ENCODE results near the gene NSD1. TPM values are rescaled to one million over a fixed set of nuclear protein-coding genes. Genes with fewer than 3 reads are reported as not detected.

The NSD1 gene
- total and polyA plus RNA-seq, 2 of the 8 experiments (the other 6 are each of a cell fraction or from before 2014, with no cell fraction given) = 22.8 to 168 TPM

- Histone ChIP-seq H3K27me3 (replicated peaks in 1 of 4; ENCODE audit: control insufficient read depth in 3 of 4, extremely low read depth in 1 of 4, insufficient read depth in 3 of 4, low read length in 3 of 4) (no peaks in the 10 kb centered on the region), H4K20me1 (replicated peaks in 1 of 2; ENCODE audit: control insufficient read depth in 1 of 2, insufficient read depth in 2 of 2, low read length in 2 of 2) (no peaks in the 10 kb centered on the region), H3K18ac (ENCODE audit: extremely low read depth, low read length) (no peak overlapping the region), H4K5ac (ENCODE audit: insufficient read length, low read depth, low read length) (no peak overlapping the region), H4K8ac (ENCODE audit: extremely low read depth, insufficient read depth, low read length) (no peak overlapping the region), H3K4ac (replicated peaks; ENCODE audit: insufficient read length, low read depth, low read length) (no peak overlapping the region), H3K9ac (replicated peaks in 1 of 4; ENCODE audit: extremely low read depth in 1 of 4, low read depth in 3 of 4, low read length in 3 of 4) (no peak overlapping the region), H3K27ac (ENCODE audit: low read depth, low read length) (no peak overlapping the region), H3K14ac (ENCODE audit: insufficient read length) (no peak overlapping the region), H2BK15ac (ENCODE audit: low read length) (no peak overlapping the region), H3K4me1 (replicated peaks in 1 of 4; ENCODE audit: control insufficient read depth in 3 of 4, insufficient read depth in 4 of 4, low read length in 3 of 4) (no peaks in the 10 kb centered on the region), H4K91ac (replicated peaks; ENCODE audit: insufficient read length, low read length) (no peak overlapping the region), H2BK20ac (ENCODE audit: low read length) (no peak overlapping the region), H3K9me3 (ENCODE audit: insufficient read depth in 2 of 2, low read depth in 1 of 2, low read length in 1 of 2) (no peaks in the 10 kb centered on the region), H2BK12ac (ENCODE audit: low read depth, low read length) (no peak overlapping the region), H3K79me1 (ENCODE audit: low read depth, low read length) (0 out of 2 replicates have a peak, but pooled peaks cover 2% of the 10 kb centered on the region), H2BK120ac (replicated peaks; ENCODE audit: low read depth, low read length) (no peak overlapping the region), H2AFZ (ENCODE audit: low read length) (no peak overlapping the region), H3K36me3 (ENCODE audit: control insufficient read depth in 2 of 4, insufficient read depth in 4 of 4, low read length in 3 of 4) (peaks cover 21 to 80% (median 54%) of the 10 kb centered on the region in 4 experiments), H2BK5ac (ENCODE audit: low read depth, low read length) (no peak overlapping the region), H3K4me3 (ENCODE audit: extremely low read depth in 1 of 4, insufficient read depth in 2 of 4, low read depth in 3 of 4, low read length in 4 of 4) (no peak overlapping the region), H2AK5ac (ENCODE audit: low read depth, low read length) (no peak overlapping the region), H3K56ac (replicated peaks; ENCODE audit: insufficient read length, low read depth, low read length) (no peak overlapping the region), H3K4me2 (ENCODE audit: insufficient read depth in 1 of 2, low read depth in 2 of 2, low read length in 2 of 2) (no peak overlapping the region), H3K79me2 (ENCODE audit: control insufficient read depth in 1 of 2, insufficient read depth in 2 of 2, low read length in 2 of 2) (no peaks in the 10 kb centered on the region; a peak in 1 of 4 replicates), H3K23me2 (ENCODE audit: low read depth, low read length) (no peaks in the 10 kb centered on the region), H3K23ac (ENCODE audit: insufficient read length) (no peak overlapping the region)
- 100% methylated on average over 1 of the region's 1 CpG; no CpG with 5 or more reads in 1 of the 2 experiments for WGBS, 2 experiments (ENCODE audit: extremely low coverage in 1 of 2, insufficient coverage in 1 of 2, insufficient read length in 1 of 2, insufficient replicate concordance in 2 of 2, low coverage in 1 of 2, low lambda C conversion rate in 2 of 2, missing lambda C conversion rate in 1 of 2)
- POLR2A ChIA-PET (ENCODE audit: partially characterized antibody) = interaction anchor here (0.9 to 1.8 kb wide), 2 partner anchors 9 to 22 kb away, joined by 5 to 8 read pairs; no protein-coding TSS in a partner anchor
- no peak for FAIRE-seq
- no peak for DNase-seq (ENCODE audit: low read depth in 1 of 2, low spot score in 2 of 2)
- CTCF ChIA-PET (ENCODE audit: partially characterized antibody) = interaction anchor here (0.9 to 1.3 kb wide), 3 partner anchors 9 to 386 kb away, joined by 3 read pairs; no protein-coding TSS in a partner anchor
- TF ChIP-seq ATF2 (IDR thresholded peaks at IDR 0.05; ENCODE audit: low read length) (no peak), EZH2 (IDR thresholded peaks at IDR 0.05; ENCODE audit: low read depth, low read length, severe bottlenecking) (no peak), SIRT6 (IDR thresholded peaks at IDR 0.05; ENCODE audit: low read length) (no peak), POU5F1 (IDR thresholded peaks at IDR 0.05; ENCODE audit: low read depth, low read length) (no peak)
Measured at GRCh38 chr5:177264178-177264577, 130.6 kb downstream of the NSD1 start.
